OCI-M1 (cell line): ENCODE results near the gene DVL1.

Experiments
- DNase-seq: peaks from one replicate; lab custom pipeline; 2025; lab: John Stamatoyannopoulos, UW

Gene DVL1

GRCh38 chr1:1355416-1355815 is 6.2 kb upstream of the DVL1 start:
- no peak for DNase-seq

GRCh38 chr1:1354271-1355247 is 5.3 kb upstream of the DVL1 start:
- no peak for DNase-seq

- no peak for DNase-seq
Observed at GRCh38 chr1:1353389-1354151, 4.4 kb upstream of the DVL1 start.

DNA sequence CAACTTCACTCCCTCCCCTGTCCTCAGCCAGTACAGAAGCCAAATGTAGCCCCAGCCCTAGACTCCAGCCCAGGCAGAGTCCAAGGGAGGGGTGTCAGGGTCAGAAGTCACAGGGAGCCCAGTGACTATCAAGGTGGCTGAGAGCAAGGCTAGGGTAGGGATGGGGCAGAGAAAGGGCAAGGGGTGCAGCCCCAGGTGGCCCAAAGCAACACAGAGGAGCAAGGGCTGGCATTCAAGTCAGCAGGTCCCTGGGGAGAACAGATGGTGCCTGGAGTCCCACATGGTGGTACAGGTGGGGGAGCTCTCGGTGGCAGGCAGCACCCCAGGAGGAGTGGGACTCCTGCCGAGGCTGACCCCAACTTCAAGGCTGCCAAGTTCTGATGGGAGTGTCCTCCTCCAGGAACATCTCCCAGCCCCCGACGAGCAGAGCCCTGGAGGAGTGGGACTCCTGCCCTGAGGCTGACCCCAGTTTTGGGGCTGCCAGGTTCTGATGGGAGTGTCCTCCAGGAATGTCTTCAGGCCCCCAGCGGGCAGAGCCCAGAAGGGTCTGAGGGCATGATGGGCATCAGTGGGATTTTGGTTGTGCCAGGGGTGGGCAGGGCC is 3.7 kb upstream of the DVL1 start:
- no peak for DNase-seq

DNA sequence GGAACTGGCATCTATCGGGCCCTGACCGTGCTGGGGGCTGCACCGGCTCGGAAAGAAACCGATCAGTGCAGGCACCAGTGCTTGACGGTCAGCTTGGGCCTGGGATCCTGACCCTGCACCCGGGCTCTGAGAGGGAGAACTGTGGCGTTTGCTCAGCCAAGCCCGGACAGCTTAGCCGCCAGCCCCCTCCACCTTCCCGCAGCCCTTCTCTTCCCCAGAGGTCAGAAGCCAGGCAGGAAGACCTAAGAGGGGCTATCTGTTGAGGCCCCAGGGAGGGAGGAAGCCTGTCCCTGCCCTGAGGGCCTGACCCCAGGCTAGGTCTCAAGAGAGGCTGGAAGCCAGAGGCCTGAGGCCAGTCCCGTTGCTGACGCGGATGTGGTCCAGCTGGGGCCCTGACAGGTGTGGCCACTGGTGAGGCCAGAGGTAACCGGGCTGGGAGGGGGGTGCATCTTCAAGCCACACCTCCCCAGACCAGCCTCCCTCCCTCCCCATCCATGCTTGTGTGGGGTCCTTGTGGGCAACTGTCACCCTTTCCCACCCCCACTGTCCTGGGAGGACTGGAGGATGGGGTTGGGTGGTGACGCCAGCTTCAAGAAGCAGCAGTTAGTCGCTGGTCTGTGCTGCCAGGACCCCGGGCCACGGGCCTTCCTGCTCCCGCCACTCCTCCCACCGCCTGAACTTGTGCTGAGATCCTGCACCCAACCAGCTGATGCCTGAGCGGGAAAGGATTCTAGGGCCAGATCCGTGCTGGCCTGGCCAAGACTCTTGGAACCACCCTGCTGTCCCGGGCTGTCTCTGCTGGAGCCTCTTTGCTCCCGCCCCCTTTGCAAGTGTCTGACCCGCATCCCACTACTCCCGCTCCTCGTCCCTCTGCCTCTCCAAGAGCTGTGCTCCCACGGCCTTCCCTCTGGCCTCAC is 2.6 kb upstream of the DVL1 start:
- DNase-seq, result no peak

DNA sequence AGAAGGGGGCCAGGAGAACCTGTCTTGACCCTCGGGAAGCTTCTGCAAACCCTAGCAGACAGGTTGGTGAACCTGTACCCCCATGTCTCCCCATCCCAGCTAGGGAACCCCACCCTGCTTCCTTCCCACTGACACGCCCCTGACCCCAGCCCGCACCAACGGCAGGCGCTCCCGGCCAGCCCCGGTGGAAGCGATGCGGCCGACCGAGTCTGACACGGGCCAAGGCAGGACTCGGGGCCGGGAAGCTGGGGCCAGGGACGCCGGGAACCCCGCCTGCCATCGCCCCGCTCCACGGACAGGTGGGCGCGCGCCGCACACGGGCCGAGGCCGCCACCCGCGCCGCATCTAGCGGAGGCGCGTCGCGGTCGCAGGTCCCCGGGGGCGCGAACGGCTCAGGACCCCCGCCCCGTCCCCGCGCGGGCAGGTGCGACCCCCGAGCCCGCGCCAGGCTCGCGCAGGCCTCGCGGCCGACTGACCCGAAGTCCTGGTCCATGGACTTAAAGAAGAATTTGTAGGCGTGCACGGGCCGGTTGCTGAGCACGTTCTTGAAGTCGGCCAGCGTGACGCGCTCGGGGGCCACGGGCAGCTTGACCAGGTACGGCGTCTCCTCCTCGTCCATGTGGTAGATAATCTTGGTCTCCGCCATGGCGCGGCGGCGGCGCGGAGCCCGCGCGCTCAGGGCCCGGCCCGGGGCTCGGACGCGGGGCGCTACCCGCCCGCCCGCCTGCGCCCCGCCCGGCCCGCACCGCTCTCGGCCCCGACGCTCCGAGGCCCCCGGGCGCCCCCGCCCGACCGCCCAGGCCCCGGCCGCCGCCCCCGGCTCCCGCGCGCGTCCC is 580 bp downstream of the DVL1 start:
- DNase-seq, result peak; percentile 48

DNA sequence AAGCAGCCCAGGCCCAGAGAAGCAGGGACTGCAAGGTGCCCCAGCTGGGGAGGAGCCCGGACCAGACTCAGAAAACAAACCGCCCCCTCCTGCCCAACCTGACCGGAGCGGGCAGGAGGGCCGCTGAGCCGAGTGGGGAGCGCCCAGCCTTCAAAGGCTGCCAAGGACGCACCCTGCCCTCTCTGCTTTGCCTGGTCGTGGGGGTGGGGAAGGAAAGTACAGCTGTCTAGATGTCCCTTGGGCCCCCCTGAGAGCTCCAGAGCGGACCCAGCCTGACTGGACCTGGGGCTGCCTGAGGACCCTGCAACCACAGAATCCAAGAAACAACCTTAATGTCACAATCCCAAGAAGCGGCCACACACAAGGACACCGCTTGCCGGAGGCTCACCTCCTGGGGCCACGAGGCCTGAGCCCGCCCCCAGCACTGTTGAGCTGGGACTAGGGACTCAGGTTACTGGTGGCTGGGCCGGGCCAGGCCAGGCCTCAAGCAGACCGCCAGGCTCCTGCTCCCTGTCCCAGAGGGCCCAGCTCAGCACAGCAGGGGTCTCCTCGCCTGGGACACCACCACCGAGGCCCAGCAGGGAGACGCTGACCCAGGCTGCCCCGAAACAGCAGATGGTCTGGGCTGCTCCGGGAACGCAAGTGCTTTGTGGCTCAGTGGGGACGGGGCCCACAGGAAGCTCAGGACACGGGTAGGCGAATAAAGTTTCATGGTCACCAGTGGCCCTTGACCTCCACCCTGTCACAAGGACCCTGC is 1.4 kb downstream of the DVL1 start:
- no peak for DNase-seq

- DNase-seq, result no peak
Observed at GRCh38 chr1:1347026-1347595, 2.1 kb downstream of the DVL1 start.

DNA sequence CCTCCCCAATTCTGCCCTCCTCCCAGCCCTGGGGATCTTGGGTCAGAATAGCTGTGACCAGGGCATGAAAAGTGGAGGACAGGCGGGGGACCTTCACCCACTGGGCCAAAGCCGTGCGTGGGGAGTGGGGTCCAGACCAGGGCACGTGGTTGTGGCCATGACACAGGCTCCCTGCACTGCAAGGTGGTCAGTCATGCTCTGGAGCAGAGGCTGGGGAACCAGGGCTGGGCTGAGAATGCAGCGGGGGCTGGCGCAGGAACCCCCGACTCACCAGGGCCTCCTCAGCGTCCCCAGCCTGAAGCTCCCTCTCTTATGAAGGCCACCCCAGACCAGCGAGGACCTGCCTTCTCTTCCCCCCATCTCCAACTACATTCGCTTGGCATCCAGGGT is 2.7 kb downstream of the DVL1 start:
- DNase-seq, result no peak

GRCh38 chr1:1345860-1346500 is 3.2 kb downstream of the DVL1 start:
- no peak for DNase-seq

DNA sequence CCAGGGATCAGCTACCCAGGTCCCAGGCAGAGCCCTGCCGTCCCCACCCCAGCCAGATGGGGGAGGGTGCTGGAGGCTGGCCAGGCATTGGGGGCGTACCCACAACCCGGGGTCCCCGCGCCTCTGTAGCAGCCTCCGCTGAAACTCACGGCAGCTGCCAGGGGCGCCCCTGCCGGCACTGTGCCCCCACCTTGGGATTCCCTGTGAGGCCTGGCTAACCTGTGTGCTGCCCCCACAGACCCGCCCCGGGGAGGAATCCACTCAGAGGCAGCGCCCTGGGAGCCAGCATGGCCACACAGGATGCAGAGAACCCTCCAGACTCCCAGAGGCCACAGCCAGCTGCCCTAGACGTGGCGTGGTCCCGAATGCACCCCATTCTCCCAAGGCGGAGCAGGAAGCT is 3.8 kb downstream of the DVL1 start:
- no peak for DNase-seq

- peak; percentile 4 for DNase-seq
Observed at GRCh38 chr1:1344655-1345361, 4.4 kb downstream of the DVL1 start.

- DNase-seq, result no peak
Observed at GRCh38 chr1:1343811-1344421, 5.3 kb downstream of the DVL1 start.

DNA sequence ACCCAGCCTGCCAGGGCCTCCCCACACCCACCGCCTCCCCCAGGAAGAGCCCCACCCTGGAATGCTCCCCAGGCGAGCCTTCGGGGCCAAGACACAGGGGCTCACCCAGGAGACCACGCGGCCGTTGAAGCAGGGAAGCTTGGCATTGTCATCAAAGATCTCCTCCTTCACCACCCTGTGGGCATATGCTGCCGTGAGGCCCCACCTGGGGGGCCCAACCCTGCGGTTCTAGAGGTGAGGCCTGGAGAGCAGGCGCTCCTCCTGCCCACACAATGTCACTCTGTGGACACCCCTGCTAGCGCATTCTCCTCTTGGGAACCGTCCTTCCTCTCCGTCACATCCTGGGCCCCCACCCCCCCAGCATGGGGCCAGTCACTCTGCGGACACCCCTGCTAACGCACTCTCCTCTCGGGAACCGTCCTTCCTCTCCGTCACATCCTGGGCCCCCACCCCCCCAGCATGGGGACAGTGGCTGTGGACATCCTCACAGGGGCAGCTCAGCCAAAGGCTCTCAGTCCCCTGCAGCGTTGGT is 6.6 kb downstream of the DVL1 start:
- DNase-seq, result no peak

DNA sequence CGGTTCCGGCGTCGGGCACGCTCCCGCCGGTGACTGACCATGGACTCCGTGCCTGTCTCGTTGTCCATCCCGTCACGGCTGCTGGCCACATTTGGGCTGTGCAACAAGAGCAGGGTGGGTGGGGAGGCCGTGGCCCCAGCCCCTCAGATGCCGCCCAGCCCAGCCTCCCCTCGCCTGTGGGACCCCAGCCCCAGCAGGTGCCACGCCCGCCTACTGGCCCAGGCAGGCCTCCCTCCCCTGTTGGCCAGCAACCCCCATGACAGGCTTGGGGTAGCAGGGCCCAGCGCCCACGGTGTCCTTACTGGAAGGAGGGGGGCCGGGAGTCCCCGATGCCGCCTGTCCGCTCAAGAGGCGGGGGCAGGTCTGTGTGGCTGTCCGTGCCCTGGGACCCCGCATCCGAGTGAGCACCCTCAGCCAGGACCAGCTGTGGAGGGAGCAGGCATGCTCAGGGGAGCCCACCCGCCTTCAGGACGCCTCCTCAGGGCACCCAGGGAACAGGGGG is 7.1 kb downstream of the DVL1 start:
- DNase-seq, result no peak

GRCh38 chr1:1341549-1342021 is 7.6 kb downstream of the DVL1 start:
- DNase-seq, result no peak

GRCh38 chr1:1340791-1341548 is 8.2 kb downstream of the DVL1 start:
- DNase-seq, result no peak
